HEK293 (cell line): ENCODE results near the gene XK.

Experiments
- ATF2 ChIP-seq: fragments of 450-650 bp; formaldehyde crosslinking; IDR thresholded peaks from 2 replicates; pipeline ENCODE4 v1.5.1; 2016; ENCODE audit warnings: missing biosample characterization, missing genetic modification characterization, low read depth
- CTCF ChIP-seq: fragments of 450-650 bp; formaldehyde crosslinking; IDR thresholded peaks from 2 replicates; pipeline ENCODE4 v1.5.1; 2016; ENCODE audit warnings: missing biosample characterization, missing genetic modification characterization

GRCh38 chrX:37716602-37717001 is 31.0 kb downstream of the XK start:
- no peak for TF ChIP-seq CTCF (tag by site-specific recombination)
- TF ChIP-seq ATF2 (tag by site-specific recombination), result no peak
